ENCODE measurements around the gene CALML3.
"Not testable (repeated sequence)": the region's sequence is repeated elsewhere in the genome, so short reads cannot be mapped to it uniquely, and the experiment has no call there.

DNA sequence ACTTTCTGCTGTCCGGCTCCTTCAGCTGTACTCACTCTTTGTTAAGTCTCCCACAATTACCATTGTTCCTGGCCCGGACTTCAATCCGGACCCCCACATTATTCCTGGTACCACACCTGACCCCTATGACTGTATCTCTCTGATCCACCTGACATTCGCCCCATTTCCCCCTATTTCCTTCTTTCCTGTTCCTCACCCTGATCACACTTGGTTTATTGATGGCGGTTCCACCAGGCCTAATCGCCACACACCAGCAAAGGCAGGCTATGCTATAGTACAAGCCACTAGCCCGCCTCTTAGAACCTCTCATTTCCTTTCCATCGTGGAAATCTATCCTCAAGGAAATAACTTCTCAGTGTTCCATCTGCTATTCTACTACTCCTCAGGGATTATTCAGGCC, 49.7 kb upstream of the CALML3 start:
- TF ChIP-seq, protein P1, sequence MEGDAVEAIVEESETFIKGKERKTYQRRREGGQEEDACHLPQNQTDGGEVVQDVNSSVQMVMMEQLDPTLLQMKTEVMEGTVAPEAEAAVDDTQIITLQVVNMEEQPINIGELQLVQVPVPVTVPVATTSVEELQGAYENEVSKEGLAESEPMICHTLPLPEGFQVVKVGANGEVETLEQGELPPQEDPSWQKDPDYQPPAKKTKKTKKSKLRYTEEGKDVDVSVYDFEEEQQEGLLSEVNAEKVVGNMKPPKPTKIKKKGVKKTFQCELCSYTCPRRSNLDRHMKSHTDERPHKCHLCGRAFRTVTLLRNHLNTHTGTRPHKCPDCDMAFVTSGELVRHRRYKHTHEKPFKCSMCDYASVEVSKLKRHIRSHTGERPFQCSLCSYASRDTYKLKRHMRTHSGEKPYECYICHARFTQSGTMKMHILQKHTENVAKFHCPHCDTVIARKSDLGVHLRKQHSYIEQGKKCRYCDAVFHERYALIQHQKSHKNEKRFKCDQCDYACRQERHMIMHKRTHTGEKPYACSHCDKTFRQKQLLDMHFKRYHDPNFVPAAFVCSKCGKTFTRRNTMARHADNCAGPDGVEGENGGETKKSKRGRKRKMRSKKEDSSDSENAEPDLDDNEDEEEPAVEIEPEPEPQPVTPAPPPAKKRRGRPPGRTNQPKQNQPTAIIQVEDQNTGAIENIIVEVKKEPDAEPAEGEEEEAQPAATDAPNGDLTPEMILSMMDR (IDR thresholded peaks at IDR 0.05; ENCODE audit: extremely low read depth in 1 of 2, insufficient read depth in 1 of 2, low read depth in 1 of 2, low read length in 2 of 2) = not testable (repeated sequence)
- not testable (repeated sequence) for TF ChIP-seq POLR2AphosphoS5 (IDR thresholded peaks at IDR 0.05; ENCODE audit: insufficient read depth, low read depth, low read length); POLR2A (IDR thresholded peaks at IDR 0.05; ENCODE audit: low read depth, low read length)
- TF ChIP-seq, protein P2, sequence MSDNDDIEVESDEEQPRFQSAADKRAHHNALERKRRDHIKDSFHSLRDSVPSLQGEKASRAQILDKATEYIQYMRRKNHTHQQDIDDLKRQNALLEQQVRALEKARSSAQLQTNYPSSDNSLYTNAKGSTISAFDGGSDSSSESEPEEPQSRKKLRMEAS (IDR thresholded peaks at IDR 0.05; ENCODE audit: insufficient read depth, insufficient read length) = not testable (repeated sequence)
